HEK293 (cell line): ENCODE measurements around the gene PHF21A.

Experiments
- CTCF ChIA-PET: fragments of 350-600 bp; formaldehyde crosslinking; extraction: SDS; loops from one replicate; lab custom pipeline; 2021; ENCODE audit warnings: antibody characterized with exemption; lab: Yijun Ruan, JAX
- POLR2A ChIA-PET: fragments of 300-600 bp; formaldehyde crosslinking; extraction: SDS; loops from one replicate; lab custom pipeline; 2020; ENCODE audit warnings: antibody characterized with exemption, inconsistent platforms; lab: Yijun Ruan, JAX
- H3K27ac ChIP-seq: fragments of 200-500 bp; sonication (Bioruptor generic); 2 replicates; pipeline ENCODE4 v1.5.1; 2014; ENCODE audit warnings: low read depth, low read length, control low read depth, inconsistent platforms; ENCODE audit errors: extremely low read depth
- H3K36me3 ChIP-seq, 2 experiments: fragments of 200-500 bp in 1 of 2; sonication (Bioruptor generic) in 1 of 2; 1 replicate in 1 of 2; 2 replicates in 1 of 2; pipeline ENCODE4 v1.5.1; 2014 to 2017; ENCODE audit warnings: inconsistent platforms in 2 of 2, low read length in 2 of 2; ENCODE audit not compliant: control insufficient read depth in 2 of 2, insufficient read depth in 1 of 2
- H3K4me1 ChIP-seq: fragments of 200-500 bp; sonication (Bioruptor generic); 2 replicates; pipeline ENCODE4 v1.5.1; 2014; ENCODE audit warnings: mild to moderate bottlenecking, low read length, inconsistent platforms; ENCODE audit not compliant: control insufficient read depth, insufficient read depth
- H3K4me3 ChIP-seq: 2 replicates; pipeline ENCODE4 v1.5.1; 2011; ENCODE audit warnings: low read depth, mild to moderate bottlenecking, control low read depth, low read length, moderate library complexity
- H3K9me3 ChIP-seq: fragments of 200-500 bp; sonication (Bioruptor generic); 2 replicates; pipeline ENCODE4 v1.5.1; 2014; ENCODE audit warnings: low read depth, low read length, inconsistent platforms; ENCODE audit not compliant: control insufficient read depth, insufficient read depth
- ATF2 ChIP-seq: fragments of 450-650 bp; formaldehyde crosslinking; IDR thresholded peaks from 2 replicates; pipeline ENCODE4 v1.5.1; 2016; ENCODE audit warnings: missing biosample characterization, missing genetic modification characterization, low read depth
- EGR2 ChIP-seq: fragments of 450-650 bp; formaldehyde crosslinking; IDR thresholded peaks from 2 replicates; pipeline ENCODE4 v1.5.1; 2016; ENCODE audit warnings: low read depth, missing biosample characterization, missing genetic modification characterization
- SETDB1 ChIP-seq: IDR thresholded peaks from one replicate; pipeline ENCODE4 v1.6.1; 2017; ENCODE audit warnings: mild to moderate bottlenecking, low read length, moderate library complexity, mixed read lengths; ENCODE audit not compliant: insufficient read length
- TRIM28 ChIP-seq: IDR thresholded peaks from 2 replicates; pipeline ENCODE4 v1.6.1; 2011; ENCODE audit warnings: low read length, control low read depth, borderline replicate concordance
- ZBTB1 ChIP-seq: fragments of 450-650 bp; formaldehyde crosslinking; IDR thresholded peaks from 2 replicates; pipeline ENCODE4 v1.5.1; 2016; ENCODE audit warnings: missing biosample characterization, missing genetic modification characterization
- ZBTB10 ChIP-seq: fragments of 450-650 bp; formaldehyde crosslinking; IDR thresholded peaks from 2 replicates; pipeline ENCODE4 v1.5.1; 2016; ENCODE audit warnings: missing biosample characterization, missing genetic modification characterization
- ZBTB17 ChIP-seq: fragments of 450-650 bp; formaldehyde crosslinking; IDR thresholded peaks from 2 replicates; pipeline ENCODE4 v1.5.1; 2016; ENCODE audit warnings: missing biosample characterization, missing genetic modification characterization
- ZEB2 ChIP-seq: fragments of 450-650 bp; formaldehyde crosslinking; IDR thresholded peaks from 2 replicates; pipeline ENCODE4 v1.5.1; 2016; ENCODE audit warnings: missing biosample characterization, missing genetic modification characterization
- ZNF121 ChIP-seq: fragments of 450-650 bp; formaldehyde crosslinking; IDR thresholded peaks from 2 replicates; pipeline ENCODE4 v1.5.1; 2016; ENCODE audit warnings: missing biosample characterization, missing genetic modification characterization
- ZNF132 ChIP-seq: fragments of 450-650 bp; formaldehyde crosslinking; IDR thresholded peaks from 2 replicates; pipeline ENCODE4 v1.5.1; 2017; ENCODE audit warnings: missing biosample characterization, missing genetic modification characterization, borderline replicate concordance
- ZNF148 ChIP-seq: fragments of 450-650 bp; formaldehyde crosslinking; IDR thresholded peaks from 2 replicates; pipeline ENCODE4 v1.5.0; 2017; ENCODE audit warnings: missing biosample characterization, missing genetic modification characterization, borderline replicate concordance
- ZNF23 ChIP-seq: fragments of 450-650 bp; formaldehyde crosslinking; IDR thresholded peaks from 2 replicates; pipeline ENCODE4 v1.5.1; 2016; ENCODE audit warnings: missing biosample characterization, missing genetic modification characterization, borderline replicate concordance
- ZNF292 ChIP-seq: fragments of 450-650 bp; formaldehyde crosslinking; IDR thresholded peaks from 2 replicates; pipeline ENCODE4 v1.5.1; 2016; ENCODE audit warnings: low read depth, missing biosample characterization, missing genetic modification characterization, borderline replicate concordance
- ZNF302 ChIP-seq: fragments of 450-650 bp; formaldehyde crosslinking; IDR thresholded peaks from 2 replicates; pipeline ENCODE4 v1.5.1; 2016; ENCODE audit warnings: missing biosample characterization, missing genetic modification characterization, low read depth
- ZNF324 ChIP-seq: fragments of 450-650 bp; formaldehyde crosslinking; IDR thresholded peaks from 2 replicates; pipeline ENCODE4 v1.5.1; 2016; ENCODE audit warnings: missing biosample characterization, missing genetic modification characterization
- ZNF548 ChIP-seq: fragments of 450-650 bp; formaldehyde crosslinking; IDR thresholded peaks from 2 replicates; pipeline ENCODE4 v1.5.1; 2016; ENCODE audit warnings: missing biosample characterization, missing genetic modification characterization
- ZNF558 ChIP-seq: fragments of 450-650 bp; formaldehyde crosslinking; IDR thresholded peaks from 2 replicates; pipeline ENCODE4 v1.5.1; 2016; ENCODE audit warnings: missing biosample characterization, missing genetic modification characterization
- ZNF610 ChIP-seq: fragments of 450-650 bp; formaldehyde crosslinking; IDR thresholded peaks from 2 replicates; pipeline ENCODE4 v1.5.1; 2016; ENCODE audit warnings: missing biosample characterization, missing genetic modification characterization, borderline replicate concordance
- ZNF692 ChIP-seq: fragments of 450-650 bp; formaldehyde crosslinking; IDR thresholded peaks from 2 replicates; pipeline ENCODE4 v1.5.1; 2016; ENCODE audit warnings: missing biosample characterization, missing genetic modification characterization
- ZSCAN18 ChIP-seq: fragments of 450-650 bp; formaldehyde crosslinking; IDR thresholded peaks from 2 replicates; pipeline ENCODE4 v1.5.1; 2016; ENCODE audit warnings: missing biosample characterization, missing genetic modification characterization
- ZSCAN5A ChIP-seq: fragments of 450-650 bp; formaldehyde crosslinking; IDR thresholded peaks from 2 replicates; pipeline ENCODE4 v1.5.1; 2016; ENCODE audit warnings: missing biosample characterization, missing genetic modification characterization
- ZXDB ChIP-seq: fragments of 450-650 bp; formaldehyde crosslinking; IDR thresholded peaks from 2 replicates; pipeline ENCODE4 v1.5.1; 2016; ENCODE audit warnings: missing biosample characterization, missing genetic modification characterization

PHF21A gene

GRCh38 chr11:45909594-45910475 is 211.4 kb downstream of the PHF21A start:
- Histone ChIP-seq H3K36me3 (peaks cover 0 to 49% of the 10 kb centered on the region in 2 experiments; a peak in 2 of 3 replicates), H3K4me3 (no peak overlapping the region), H3K4me1 (no peaks in the 10 kb centered on the region), H3K27ac (no peak overlapping the region), H3K9me3 (no peaks in the 10 kb centered on the region)
- CTCF ChIA-PET, result interaction anchor here (1.3 kb wide), 1 partner anchor 37 kb away, joined by 5 read pairs; no protein-coding TSS in a partner anchor
- TF ChIP-seq ZXDB (tag by site-specific recombination), result no peak
- no peak for TF ChIP-seq TRIM28
- TF ChIP-seq ZNF148, result no peak
- TF ChIP-seq EGR2, result no peak
- no peak for TF ChIP-seq ZNF324 (tag by site-specific recombination)
- TF ChIP-seq ZSCAN18 (tag by site-specific recombination), result no peak
- no peak for TF ChIP-seq ZNF610 (tag by site-specific recombination)
- POLR2A ChIA-PET, result interaction anchor here (1.1 to 1.2 kb wide), 2 partner anchors 8 to 10 kb away, joined by 3 to 6 read pairs; partner anchors contain the start of gene PEX16

- no peak overlapping the region for H3K4me3 ChIP-seq
- CTCF ChIA-PET, result interaction anchor here (1.3 kb wide), 1 partner anchor 11 kb away, joined by 3 read pairs; no protein-coding TSS in a partner anchor
- POLR2A ChIA-PET, result interaction anchor here (1.0 to 1.1 kb wide), 2 partner anchors 8 to 10 kb away, joined by 3 to 10 read pairs; partner anchors contain the start of gene PEX16
- no peaks in the 10 kb centered on the region for H3K4me1 ChIP-seq
- no peaks in the 10 kb centered on the region for H3K9me3 ChIP-seq
- H3K27ac ChIP-seq, result no peak overlapping the region
- H3K36me3 ChIP-seq, result peaks cover 0 to 48% of the 10 kb centered on the region in 2 experiments; a peak in 2 of 3 replicates
- TF ChIP-seq ZNF292 (tag by site-specific recombination), result no peak
- TF ChIP-seq ZBTB17, result no peak
- TF ChIP-seq ZNF692 (tag by site-specific recombination), result no peak
- TF ChIP-seq ZNF23, result no peak
- TF ChIP-seq ZEB2 (tag by site-specific recombination), result no peak
- TF ChIP-seq ZNF548 (tag by site-specific recombination), result no peak
- no peak for TF ChIP-seq ZNF558 (tag by site-specific recombination)
- no peak for TF ChIP-seq ZNF302
- no peak for TF ChIP-seq ATF2 (tag by site-specific recombination)
- no peak for TF ChIP-seq ZNF132 (tag by site-specific recombination)
- TF ChIP-seq ZSCAN5A (tag by site-specific recombination), result no peak
- TF ChIP-seq ZNF121 (tag by site-specific recombination), result no peak
- TF ChIP-seq SETDB1, result no peak
- TF ChIP-seq ZBTB1, result no peak
- TF ChIP-seq ZBTB10 (tag by site-specific recombination), result no peak
Measured at GRCh38 chr11:45907911-45908370, 213.3 kb downstream of the PHF21A start.
